Prostate gland (tissue), 2 donors: Measurements from ENCODE around the gene CACNA2D1.

Experiments
- POLR2A ChIP-seq: fragments of 450-650 bp; IDR thresholded peaks from one replicate; pipeline ENCODE4 v1.6.1; 2016; ENCODE audit warnings: antibody characterized with exemption, mild to moderate bottlenecking
- POLR2AphosphoS5 ChIP-seq: sonication (generic); formaldehyde crosslinking; IDR thresholded peaks from one replicate; pipeline ENCODE4 v1.6.1; 2017; ENCODE audit warnings: antibody characterized with exemption
- TF ChIP-seq, protein P1 (sequence below), 4 experiments: fragments of 200-600 bp in 2 of 4; fragments of 450-650 bp in 2 of 4; sonication (generic) in 2 of 4; IDR thresholded peaks; 1 replicate in 3 of 4; 2 replicates in 1 of 4; pipeline ENCODE4 v1.5.1; 2016 to 2019; ENCODE audit warnings: antibody characterized with exemption in 4 of 4, mild to moderate bottlenecking in 2 of 4, moderate library complexity in 2 of 4

DNA sequence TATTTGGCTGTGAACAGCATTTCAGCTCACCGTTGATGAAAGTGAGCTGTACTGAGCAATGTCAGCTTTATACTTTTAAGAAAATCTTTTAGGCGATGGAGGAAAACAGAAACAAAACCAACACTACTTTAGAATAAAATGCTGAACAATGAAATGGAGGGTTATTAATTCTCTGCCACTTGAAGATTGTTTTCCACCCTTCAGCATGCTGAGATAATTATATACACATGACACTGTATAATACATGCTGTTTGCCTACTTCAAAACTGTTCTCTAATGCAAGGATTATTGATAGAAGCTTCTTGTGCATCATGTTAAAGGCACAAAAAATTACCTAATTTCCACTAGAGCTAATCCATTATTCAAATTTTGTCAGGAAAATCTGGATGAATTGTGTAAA is 66.8 kb downstream of the CACNA2D1 start:
- TF ChIP-seq, protein P1, sequence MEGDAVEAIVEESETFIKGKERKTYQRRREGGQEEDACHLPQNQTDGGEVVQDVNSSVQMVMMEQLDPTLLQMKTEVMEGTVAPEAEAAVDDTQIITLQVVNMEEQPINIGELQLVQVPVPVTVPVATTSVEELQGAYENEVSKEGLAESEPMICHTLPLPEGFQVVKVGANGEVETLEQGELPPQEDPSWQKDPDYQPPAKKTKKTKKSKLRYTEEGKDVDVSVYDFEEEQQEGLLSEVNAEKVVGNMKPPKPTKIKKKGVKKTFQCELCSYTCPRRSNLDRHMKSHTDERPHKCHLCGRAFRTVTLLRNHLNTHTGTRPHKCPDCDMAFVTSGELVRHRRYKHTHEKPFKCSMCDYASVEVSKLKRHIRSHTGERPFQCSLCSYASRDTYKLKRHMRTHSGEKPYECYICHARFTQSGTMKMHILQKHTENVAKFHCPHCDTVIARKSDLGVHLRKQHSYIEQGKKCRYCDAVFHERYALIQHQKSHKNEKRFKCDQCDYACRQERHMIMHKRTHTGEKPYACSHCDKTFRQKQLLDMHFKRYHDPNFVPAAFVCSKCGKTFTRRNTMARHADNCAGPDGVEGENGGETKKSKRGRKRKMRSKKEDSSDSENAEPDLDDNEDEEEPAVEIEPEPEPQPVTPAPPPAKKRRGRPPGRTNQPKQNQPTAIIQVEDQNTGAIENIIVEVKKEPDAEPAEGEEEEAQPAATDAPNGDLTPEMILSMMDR (IDR thresholded peaks at IDR 0.05): no peak
- TF ChIP-seq POLR2AphosphoS5 (no peak), POLR2A (no peak)
